WTC11 (cell line): ENCODE data around the gene VEGFC. TPM values are rescaled to one million over a fixed set of nuclear protein-coding genes. Genes with fewer than 3 reads are reported as not detected.

Experiments used
- ATAC-seq: fragments of 200-7000 bp; cut with Tn5 transposase; 2 replicates; pipeline ENCODE4 v1.10.0; 2021; ENCODE audit warnings: mild to moderate bottlenecking, moderate library complexity
- CTCF ChIA-PET: fragments of 300-600 bp; sonication (Branson Sonifier 250); formaldehyde crosslinking; loops from one replicate; lab custom pipeline; 2021; ENCODE audit warnings: antibody characterized with exemption; lab: Charles Lee
- POLR2A ChIA-PET: fragments of 350-600 bp; sonication (Branson Sonifier 250); formaldehyde crosslinking; loops from one replicate; lab custom pipeline; 2021; ENCODE audit warnings: antibody characterized with exemption; lab: Charles Lee
- DNase-seq: peaks from one replicate; pipeline ENCODE4 v3.0.0; 2021; ENCODE audit warnings: low spot score
- H3K27ac Mint-ChIP-seq: 2 replicates; pipeline ENCODE4 v1.8.0; 2021; ENCODE audit warnings: mixed read lengths
- H3K27me3 Mint-ChIP-seq: 2 replicates; pipeline ENCODE4 v1.8.0; 2021; ENCODE audit warnings: low read depth, mild to moderate bottlenecking, moderate library complexity, mixed read lengths
- H3K36me3 Mint-ChIP-seq: 2 replicates; pipeline ENCODE4 v1.8.0; 2021; ENCODE audit warnings: mixed read lengths
- H3K4me1 Mint-ChIP-seq: 2 replicates; pipeline ENCODE4 v1.8.0; 2022; ENCODE audit warnings: mixed read lengths
- H3K4me3 Mint-ChIP-seq: 2 replicates; pipeline ENCODE4 v1.8.0; 2021; ENCODE audit warnings: mild to moderate bottlenecking, moderate library complexity, mixed read lengths
- H3K9me3 Mint-ChIP-seq: 2 replicates; pipeline ENCODE4 v1.8.0; 2021; ENCODE audit warnings: mixed read lengths
- ATF1 ChIP-seq: sonication (generic); formaldehyde crosslinking; IDR thresholded peaks from 2 replicates; pipeline ENCODE4 v1.8.1; 2023; ENCODE audit warnings: mild to moderate bottlenecking, moderate library complexity, missing genetic modification reagents
- ELF4 ChIP-seq: sonication (generic); formaldehyde crosslinking; IDR thresholded peaks from 2 replicates; pipeline ENCODE4 v1.8.1; 2022; ENCODE audit warnings: low read depth, mild to moderate bottlenecking, moderate library complexity, missing genetic modification reagents
- ESRRA ChIP-seq: sonication (generic); formaldehyde crosslinking; IDR thresholded peaks from 2 replicates; pipeline ENCODE4 v1.8.1; 2022; ENCODE audit warnings: mild to moderate bottlenecking, missing genetic modification reagents, borderline replicate concordance
- FOXJ3 ChIP-seq: sonication (generic); formaldehyde crosslinking; IDR thresholded peaks from 2 replicates; pipeline ENCODE4 v1.9.0; 2021; ENCODE audit warnings: missing genetic modification reagents, mild to moderate bottlenecking, borderline replicate concordance
- JUN ChIP-seq: sonication (generic); formaldehyde crosslinking; IDR thresholded peaks from 2 replicates; pipeline ENCODE4 v1.8.0; 2023; ENCODE audit warnings: mild to moderate bottlenecking, missing genetic modification reagents
- NR3C1 ChIP-seq: sonication (generic); formaldehyde crosslinking; conservative IDR thresholded peaks from 2 replicates; pipeline ENCODE4 v1.8.1; 2023; ENCODE audit warnings: low read depth, mild to moderate bottlenecking, missing genetic modification reagents
- PREB ChIP-seq: sonication (generic); formaldehyde crosslinking; IDR thresholded peaks from 2 replicates; pipeline ENCODE4 v1.8.1; 2022; ENCODE audit warnings: mild to moderate bottlenecking, missing genetic modification reagents, moderate library complexity, borderline replicate concordance
- RELA ChIP-seq: sonication (generic); formaldehyde crosslinking; IDR thresholded peaks from 2 replicates; pipeline ENCODE4 v1.8.1; 2022; ENCODE audit warnings: missing genetic modification reagents, mild to moderate bottlenecking, borderline replicate concordance
- SP1 ChIP-seq: sonication (generic); formaldehyde crosslinking; conservative IDR thresholded peaks from 2 replicates; pipeline ENCODE4 v1.8.1; 2022; ENCODE audit warnings: missing genetic modification reagents
- ZNF121 ChIP-seq: sonication (generic); formaldehyde crosslinking; IDR thresholded peaks from 2 replicates; pipeline ENCODE4 v1.8.0; 2023; ENCODE audit warnings: missing genetic modification reagents
- ZNF416 ChIP-seq: fragments of 250-450 bp; sonication (Bioruptor Pico); IDR thresholded peaks from 2 replicates; pipeline ENCODE4 v1.9.0; 2021; ENCODE audit warnings: mild to moderate bottlenecking, inconsistent platforms
- ZSCAN18 ChIP-seq: fragments of 250-450 bp; sonication (Bioruptor Pico); IDR thresholded peaks from 2 replicates; pipeline ENCODE4 v2.1.2; 2022; ENCODE audit warnings: mild to moderate bottlenecking, moderate library complexity
- total RNA-seq: library from RNA; stranded (reverse); gene quantifications from 3 replicates; pipeline ENCODE4 v1.2.3, GENCODE V29; 2021
- TF ChIP-seq, protein P1 (sequence below): sonication (generic); formaldehyde crosslinking; IDR thresholded peaks from 2 replicates; pipeline ENCODE4 v1.8.1; 2022; ENCODE audit warnings: low read depth, mild to moderate bottlenecking, moderate library complexity, missing genetic modification reagents, borderline replicate concordance
- TF ChIP-seq, protein P2 (sequence below): sonication (generic); formaldehyde crosslinking; IDR thresholded peaks from 2 replicates; pipeline ENCODE4 v1.8.1; 2023; ENCODE audit warnings: mild to moderate bottlenecking, missing genetic modification reagents, moderate library complexity
- TF ChIP-seq, protein P3 (sequence below): sonication (generic); formaldehyde crosslinking; IDR thresholded peaks from 2 replicates; pipeline ENCODE4 v1.8.1; 2023; ENCODE audit warnings: mild to moderate bottlenecking, missing genetic modification reagents, moderate library complexity
- TF ChIP-seq, protein P4 (sequence below): fragments of 250-450 bp; sonication (Bioruptor Pico); IDR thresholded peaks from 2 replicates; pipeline ENCODE4 v1.9.0; 2021; ENCODE audit warnings: mild to moderate bottlenecking
- TF ChIP-seq, protein P5 (sequence below): sonication (generic); formaldehyde crosslinking; IDR thresholded peaks from 2 replicates; pipeline ENCODE4 v1.8.0; 2022; ENCODE audit warnings: mild to moderate bottlenecking, missing genetic modification reagents

The VEGFC gene
- total RNA-seq, 1 experiment from 2014 or later: 0.61 TPM

GRCh38 chr4:176839656-176840055 lies 46.9 kb upstream of the VEGFC start (continued):
- TF ChIP-seq PREB (CRISPR knock-in tag) (no peak), SP1 (CRISPR knock-in tag) (no peak)

- CTCF ChIA-PET: no interaction called here
- Mint-ChIP-seq H3K27me3 (no peaks in the 10 kb centered on the region), H3K27ac (no peak overlapping the region), H3K4me3 (no peak overlapping the region), H3K9me3 (no peaks in the 10 kb centered on the region), H3K36me3 (no peaks in the 10 kb centered on the region), H3K4me1 (peaks cover 10% of the 10 kb centered on the region)
- DNase-seq (no peak), ATAC-seq (no peak)
- TF ChIP-seq, protein P1, sequence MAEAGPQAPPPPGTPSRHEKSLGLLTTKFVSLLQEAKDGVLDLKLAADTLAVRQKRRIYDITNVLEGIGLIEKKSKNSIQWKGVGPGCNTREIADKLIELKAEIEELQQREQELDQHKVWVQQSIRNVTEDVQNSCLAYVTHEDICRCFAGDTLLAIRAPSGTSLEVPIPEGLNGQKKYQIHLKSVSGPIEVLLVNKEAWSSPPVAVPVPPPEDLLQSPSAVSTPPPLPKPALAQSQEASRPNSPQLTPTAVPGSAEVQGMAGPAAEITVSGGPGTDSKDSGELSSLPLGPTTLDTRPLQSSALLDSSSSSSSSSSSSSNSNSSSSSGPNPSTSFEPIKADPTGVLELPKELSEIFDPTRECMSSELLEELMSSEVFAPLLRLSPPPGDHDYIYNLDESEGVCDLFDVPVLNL (CRISPR knock-in tag): no peak
- TF ChIP-seq RELA (CRISPR knock-in tag) (no peak), JUN (CRISPR knock-in tag) (no peak), ATF1 (CRISPR knock-in tag) (no peak), SP1 (CRISPR knock-in tag) (no peak), ELF4 (CRISPR knock-in tag) (no peak), ESRRA (CRISPR knock-in tag) (no peak), ZSCAN18 (CRISPR knock-in tag) (no peak), ZNF121 (CRISPR knock-in tag) (no peak), FOXJ3 (CRISPR knock-in tag) (no peak), NR3C1 (CRISPR knock-in tag) (no peak), ZNF416 (CRISPR knock-in tag) (no peak)
- TF ChIP-seq, protein P2, sequence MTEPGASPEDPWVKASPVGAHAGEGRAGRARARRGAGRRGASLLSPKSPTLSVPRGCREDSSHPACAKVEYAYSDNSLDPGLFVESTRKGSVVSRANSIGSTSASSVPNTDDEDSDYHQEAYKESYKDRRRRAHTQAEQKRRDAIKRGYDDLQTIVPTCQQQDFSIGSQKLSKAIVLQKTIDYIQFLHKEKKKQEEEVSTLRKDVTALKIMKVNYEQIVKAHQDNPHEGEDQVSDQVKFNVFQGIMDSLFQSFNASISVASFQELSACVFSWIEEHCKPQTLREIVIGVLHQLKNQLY (CRISPR knock-in tag): no peak
- TF ChIP-seq, protein P3, sequence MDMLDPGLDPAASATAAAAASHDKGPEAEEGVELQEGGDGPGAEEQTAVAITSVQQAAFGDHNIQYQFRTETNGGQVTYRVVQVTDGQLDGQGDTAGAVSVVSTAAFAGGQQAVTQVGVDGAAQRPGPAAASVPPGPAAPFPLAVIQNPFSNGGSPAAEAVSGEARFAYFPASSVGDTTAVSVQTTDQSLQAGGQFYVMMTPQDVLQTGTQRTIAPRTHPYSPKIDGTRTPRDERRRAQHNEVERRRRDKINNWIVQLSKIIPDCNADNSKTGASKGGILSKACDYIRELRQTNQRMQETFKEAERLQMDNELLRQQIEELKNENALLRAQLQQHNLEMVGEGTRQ (CRISPR knock-in tag): no peak
- TF ChIP-seq, protein P4, sequence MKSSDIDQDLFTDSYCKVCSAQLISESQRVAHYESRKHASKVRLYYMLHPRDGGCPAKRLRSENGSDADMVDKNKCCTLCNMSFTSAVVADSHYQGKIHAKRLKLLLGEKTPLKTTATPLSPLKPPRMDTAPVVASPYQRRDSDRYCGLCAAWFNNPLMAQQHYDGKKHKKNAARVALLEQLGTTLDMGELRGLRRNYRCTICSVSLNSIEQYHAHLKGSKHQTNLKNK (CRISPR knock-in tag): no peak
- TF ChIP-seq, protein P5, sequence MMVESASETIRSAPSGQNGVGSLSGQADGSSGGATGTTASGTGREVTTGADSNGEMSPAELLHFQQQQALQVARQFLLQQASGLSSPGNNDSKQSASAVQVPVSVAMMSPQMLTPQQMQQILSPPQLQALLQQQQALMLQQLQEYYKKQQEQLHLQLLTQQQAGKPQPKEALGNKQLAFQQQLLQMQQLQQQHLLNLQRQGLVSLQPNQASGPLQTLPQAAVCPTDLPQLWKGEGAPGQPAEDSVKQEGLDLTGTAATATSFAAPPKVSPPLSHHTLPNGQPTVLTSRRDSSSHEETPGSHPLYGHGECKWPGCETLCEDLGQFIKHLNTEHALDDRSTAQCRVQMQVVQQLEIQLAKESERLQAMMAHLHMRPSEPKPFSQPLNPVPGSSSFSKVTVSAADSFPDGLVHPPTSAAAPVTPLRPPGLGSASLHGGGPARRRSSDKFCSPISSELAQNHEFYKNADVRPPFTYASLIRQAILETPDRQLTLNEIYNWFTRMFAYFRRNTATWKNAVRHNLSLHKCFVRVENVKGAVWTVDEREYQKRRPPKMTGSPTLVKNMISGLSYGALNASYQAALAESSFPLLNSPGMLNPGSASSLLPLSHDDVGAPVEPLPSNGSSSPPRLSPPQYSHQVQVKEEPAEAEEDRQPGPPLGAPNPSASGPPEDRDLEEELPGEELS (CRISPR knock-in tag): no peak
- POLR2A ChIA-PET: no interaction called here
These were observed 46.1 kb upstream of the VEGFC start for GRCh38 chr4:176838601-176839433.
